NK-92 treated with Interleukin-12 subunit alpha and Interleukin-12 subunit beta, amount 100 ng/mL, for 24 hours (cell line): ENCODE measurements around the gene PPP2R3C.
A peak's percentile ranks its signal among the peaks of the same experiment; 100 is the strongest.
"Not testable (repeated sequence)": the region's sequence is repeated elsewhere in the genome, so short reads cannot be mapped to it uniquely, and the experiment has no call there.

ENCODE experiments used
- DNase-seq: peaks from one replicate; lab custom pipeline; 2025; lab: John Stamatoyannopoulos, UW

PPP2R3C gene

DNA sequence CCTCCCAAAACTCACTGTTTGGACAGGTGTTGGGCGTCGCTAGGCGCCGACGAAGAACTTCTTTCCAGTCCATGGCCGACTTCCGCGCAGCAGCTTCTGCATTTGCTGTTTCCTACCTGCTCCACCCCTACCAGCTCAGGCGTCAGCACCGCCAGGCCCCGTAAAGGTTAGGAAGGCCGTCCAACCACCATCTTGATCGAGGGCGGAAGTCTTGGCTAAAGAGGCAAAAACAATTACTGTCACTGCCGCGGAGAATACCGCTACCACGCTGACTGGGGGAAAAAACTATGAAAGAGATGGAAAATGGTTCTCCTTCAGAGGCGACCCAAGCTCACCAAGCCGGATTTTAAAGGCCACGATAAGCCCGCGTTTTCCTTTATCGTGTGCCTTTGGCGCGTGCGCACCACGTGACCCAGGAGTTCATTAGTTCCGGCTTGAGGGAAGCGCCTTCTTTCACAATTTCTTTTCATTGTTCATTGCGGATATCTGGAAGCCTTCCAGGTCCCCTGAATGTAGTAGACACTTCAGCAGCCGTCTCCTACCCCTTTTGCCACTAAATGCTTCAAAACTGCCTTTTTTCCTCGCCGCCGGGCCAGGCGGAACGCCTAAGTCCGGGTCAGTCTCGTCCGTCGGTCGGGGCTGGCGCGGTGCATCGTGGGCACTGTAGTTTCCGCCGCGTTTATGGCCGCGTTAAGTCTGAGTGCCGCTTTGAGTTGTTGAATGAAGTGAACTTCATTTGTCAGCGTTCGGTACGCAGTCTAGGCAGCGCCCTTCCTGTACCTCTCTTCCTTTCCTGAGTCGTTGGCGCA, at the start of gene PPP2R3C, which contains the start of gene PRORP:
Gene PPP2R3C, minus strand, starts transcription at position 104 of the 809 bp plus-strand sequence. Its CDS starts 31 bp downstream, at position 73.
Gene PRORP, plus strand, starts transcription at position 666 of the 809 bp plus-strand sequence. CDS start 694 bp downstream, outside the sequence.
- DNase-seq: peak; percentile 81

DNA sequence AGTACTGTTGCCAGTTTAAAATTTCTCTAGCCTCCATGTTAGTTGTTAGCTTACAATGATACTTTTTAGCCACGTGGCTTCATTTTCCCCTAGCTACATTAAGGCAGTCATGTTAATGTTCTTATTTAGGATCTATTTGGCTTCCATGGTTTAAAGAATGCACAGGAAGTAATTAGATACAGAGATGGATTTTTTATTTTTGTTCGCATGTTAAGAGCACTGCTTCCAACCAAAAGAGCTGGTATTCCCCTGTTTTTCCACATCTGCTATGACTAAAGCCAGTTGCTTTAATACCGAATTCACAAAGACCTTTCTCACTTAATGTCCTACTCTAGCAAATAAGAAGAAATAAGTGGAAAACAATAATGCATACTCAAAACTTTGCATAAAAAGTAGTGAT, 45.7 kb upstream of the PPP2R3C start:
- DNase-seq: no peak

GRCh38 chr14:35164849-35165248, 43.1 kb upstream of the PPP2R3C start:
- DNase-seq: no peak

GRCh38 chr14:35163384-35163783, 41.6 kb upstream of the PPP2R3C start:
- DNase-seq: no peak

DNA sequence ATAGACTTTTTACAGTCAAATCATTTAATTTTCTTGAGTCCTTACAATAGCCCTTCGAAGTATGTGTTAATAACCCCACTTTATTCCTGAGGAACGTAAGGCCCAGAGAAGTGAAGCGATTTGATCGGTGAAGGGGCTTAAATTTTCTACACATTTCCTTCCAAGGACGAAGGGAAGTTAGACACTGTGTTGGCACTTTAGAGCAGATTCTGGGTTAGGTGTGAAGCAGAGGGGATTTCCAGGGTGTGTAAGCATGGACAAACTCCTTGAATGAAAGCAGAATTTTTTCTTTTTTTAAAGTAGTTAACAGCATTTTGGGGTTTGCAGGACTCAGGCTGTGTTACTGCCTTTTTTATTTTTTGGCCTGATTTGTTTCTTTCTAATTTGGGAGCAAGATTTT, 39.4 kb upstream of the PPP2R3C start:
- DNase-seq: peak; percentile 25

- no peak for DNase-seq
Observed at GRCh38 chr14:35159742-35160409, 38.1 kb upstream of the PPP2R3C start.

- no peak for DNase-seq
Observed at GRCh38 chr14:35158951-35159653, 37.3 kb upstream of the PPP2R3C start.

DNA sequence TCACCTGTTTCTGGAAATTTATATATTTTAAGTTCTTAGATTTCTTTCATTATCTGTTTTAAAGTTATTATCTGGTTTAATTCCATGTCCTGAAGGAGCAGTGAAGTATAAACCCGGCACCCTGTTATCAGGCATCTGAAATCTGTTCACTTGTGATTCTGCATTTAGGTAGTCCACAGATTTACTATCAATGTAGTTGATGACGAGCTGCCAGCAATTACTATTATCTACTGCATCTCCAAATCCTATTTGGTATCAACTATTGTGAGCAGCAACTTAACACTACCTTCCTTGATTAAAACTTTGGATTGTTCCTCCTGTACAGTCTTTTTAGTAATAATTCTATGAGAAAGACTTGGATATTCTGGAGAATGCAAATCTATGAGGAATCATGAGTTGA, 36.7 kb upstream of the PPP2R3C start:
- no peak for DNase-seq

GRCh38 chr14:35155962-35156361, 34.2 kb upstream of the PPP2R3C start:
- no peak for DNase-seq

GRCh38 chr14:35154016-35154415, 32.2 kb upstream of the PPP2R3C start:
- DNase-seq: no peak

DNA sequence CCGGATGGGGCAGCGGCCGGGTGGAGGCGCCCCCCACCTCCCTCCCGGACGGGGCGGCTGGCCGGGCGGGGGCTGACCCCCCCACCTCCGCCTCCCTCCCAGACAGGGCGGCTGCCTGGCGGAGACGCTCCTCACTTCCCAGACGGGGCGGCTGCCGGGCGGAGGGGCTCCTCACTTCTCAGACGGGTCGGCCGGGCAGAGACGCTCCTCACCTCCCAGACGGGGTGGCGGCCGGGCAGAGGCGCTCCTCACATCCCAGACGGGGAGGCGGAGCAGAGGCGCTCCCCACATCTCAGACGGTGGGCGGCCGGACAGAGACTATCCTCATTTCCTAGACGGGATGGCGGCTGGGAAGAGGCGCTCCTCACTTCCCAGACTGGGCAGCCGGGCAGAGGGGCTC, 30.7 kb upstream of the PPP2R3C start:
- DNase-seq: not testable (repeated sequence)

GRCh38 chr14:35149239-35149638, 27.4 kb upstream of the PPP2R3C start:
- no peak for DNase-seq

DNA sequence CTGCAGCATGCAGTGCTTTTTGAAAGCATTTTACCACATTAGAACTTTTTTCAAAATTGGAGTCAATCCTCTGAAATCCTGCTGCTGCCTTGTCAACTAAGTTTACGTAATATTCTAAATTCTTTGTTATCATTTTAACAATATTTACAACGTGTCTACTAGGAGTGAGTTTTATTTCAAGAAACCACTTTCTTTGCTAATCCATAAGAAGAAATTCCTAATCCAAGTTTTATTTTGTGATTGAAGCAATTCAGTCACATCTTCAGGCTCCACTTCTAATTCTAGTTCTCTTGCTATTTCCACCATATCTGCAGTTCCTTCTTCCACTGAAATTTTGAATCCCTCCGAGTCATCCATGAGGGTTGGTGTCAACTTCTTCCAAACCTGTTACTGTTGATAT, 25.9 kb upstream of the PPP2R3C start:
- DNase-seq: no peak

GRCh38 chr14:35147186-35147585, 25.4 kb upstream of the PPP2R3C start:
- DNase-seq: no peak

DNA sequence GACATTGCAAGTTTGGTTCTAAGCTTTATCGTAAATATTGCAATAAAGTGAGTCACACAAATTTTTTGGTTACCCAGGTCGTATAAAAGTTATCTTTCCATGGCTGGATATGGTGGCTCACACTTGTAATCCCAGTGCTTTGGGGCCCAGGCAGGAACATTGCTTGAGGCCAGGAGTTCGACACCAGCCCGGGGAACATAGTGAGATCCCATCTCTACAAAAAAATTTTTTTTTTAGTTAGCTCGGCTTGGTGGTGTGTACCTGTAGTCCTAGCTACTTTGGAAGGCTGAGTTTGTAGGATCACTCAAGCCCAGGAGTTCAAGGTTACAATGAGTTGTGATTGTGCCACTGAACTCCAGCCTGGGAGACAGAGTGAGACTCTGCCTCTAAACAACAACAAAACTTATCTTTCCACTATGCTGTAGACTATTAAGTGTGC, 24.9 kb upstream of the PPP2R3C start:
- DNase-seq: no peak

DNA sequence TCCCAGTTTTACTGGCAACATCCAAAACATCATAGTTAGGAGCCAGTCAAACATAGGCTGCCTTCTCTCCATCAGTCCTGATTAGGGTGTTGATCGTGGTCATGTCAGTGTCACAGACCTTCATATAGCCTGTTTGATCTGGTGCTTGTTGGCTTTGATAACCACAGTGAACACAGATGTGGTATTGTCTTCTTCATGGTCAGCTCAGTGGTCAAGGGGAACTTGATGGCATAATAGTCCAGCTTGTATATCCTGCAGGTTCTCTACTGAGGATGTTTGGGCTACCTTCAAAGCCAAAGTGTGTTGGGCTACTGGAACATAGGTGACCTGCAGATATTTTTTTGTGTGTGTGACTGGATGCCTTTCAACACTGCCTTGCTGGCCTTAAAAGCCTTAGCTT, 22.2 kb upstream of the PPP2R3C start:
- no peak for DNase-seq

- no peak for DNase-seq
Observed at GRCh38 chr14:35140718-35141581, 19.2 kb upstream of the PPP2R3C start.

DNA sequence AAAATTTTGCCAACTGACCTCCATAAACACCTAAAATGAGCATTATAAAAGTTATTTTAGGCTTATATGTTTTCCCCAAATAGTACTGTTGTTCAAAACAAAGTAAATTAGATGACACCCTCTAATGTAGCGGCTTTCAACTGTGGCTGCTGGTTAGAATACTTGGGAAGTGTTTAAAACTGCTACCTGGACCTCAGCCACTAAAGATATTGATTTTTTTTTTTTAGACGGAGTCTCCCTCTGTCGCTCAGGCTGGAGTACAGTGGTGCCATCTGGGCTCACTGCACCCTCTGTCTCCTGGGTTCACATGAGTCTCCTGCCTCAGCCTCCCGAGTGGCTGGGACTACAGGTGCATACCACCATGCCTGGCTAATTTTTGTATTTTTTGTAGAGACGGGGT, 16.8 kb upstream of the PPP2R3C start:
- no peak for DNase-seq

- DNase-seq: no peak
Observed at GRCh38 chr14:35134329-35135123, 12.7 kb upstream of the PPP2R3C start.

- no peak for DNase-seq
Observed at GRCh38 chr14:35133542-35134328, 11.9 kb upstream of the PPP2R3C start.
